NK-92 treated with Interleukin-12 subunit alpha and Interleukin-12 subunit beta, amount 100 ng/mL, for 24 hours (cell line): ENCODE data around the gene BSG.

Source experiments
- DNase-seq: peaks from one replicate; lab custom pipeline; 2025; lab: John Stamatoyannopoulos, UW

The BSG gene

GRCh38 chr19:572140-572742 lies at the start of gene BSG:
Gene BSG, plus strand, starts transcription at chr19:572596. Its CDS starts 39 bp downstream, at chr19:572635.
- DNase-seq, result peak; percentile 95

GRCh38 chr19:522726-523125 lies 49.7 kb upstream of the BSG start:
- DNase-seq, result no peak

- no peak for DNase-seq
These were observed 48.2 kb upstream of the BSG start for GRCh38 chr19:524062-524674.

GRCh38 chr19:525029-525428 lies 47.4 kb upstream of the BSG start:
- no peak for DNase-seq

- DNase-seq, result no peak
These were observed 46.5 kb upstream of the BSG start for GRCh38 chr19:525857-526419.

- no peak for DNase-seq
These were observed 42.0 kb upstream of the BSG start for GRCh38 chr19:530134-531008.

GRCh38 chr19:531009-531752 lies 41.2 kb upstream of the BSG start:
- peak; percentile 75 for DNase-seq

- no peak for DNase-seq
These were observed 40.4 kb upstream of the BSG start, which contains the start of gene CDC34 for GRCh38 chr19:531753-532560. Gene CDC34, plus strand, starts transcription at chr19:531760. Its CDS starts 172 bp downstream, at chr19:531932.

- DNase-seq, result no peak
These were observed 39.6 kb upstream of the BSG start for GRCh38 chr19:532561-533363.

- no peak for DNase-seq
These were observed 38.9 kb upstream of the BSG start for GRCh38 chr19:533364-534058.

GRCh38 chr19:534088-534487 lies 38.3 kb upstream of the BSG start:
- DNase-seq, result no peak

- DNase-seq, result no peak
These were observed 37.2 kb upstream of the BSG start for GRCh38 chr19:535017-535835.

- no peak for DNase-seq
These were observed 36.1 kb upstream of the BSG start for GRCh38 chr19:536031-536880.

GRCh38 chr19:536881-537404 lies 35.5 kb upstream of the BSG start:
- no peak for DNase-seq

GRCh38 chr19:538641-539428 lies 33.6 kb upstream of the BSG start:
- DNase-seq, result no peak

- no peak for DNase-seq
These were observed 32.9 kb upstream of the BSG start for GRCh38 chr19:539429-540030.
